EL (cell line): Measurements from ENCODE around the gene BARD1.
A peak's percentile ranks its signal among the peaks of the same experiment; 100 is the strongest.
"Not testable (repeated sequence)": the region's sequence is repeated elsewhere in the genome, so short reads cannot be mapped to it uniquely, and the experiment has no call there.

Experiments
- DNase-seq: peaks from one replicate; pipeline ENCODE4 v3.0.0-alpha.2; 2016

Gene BARD1

DNA sequence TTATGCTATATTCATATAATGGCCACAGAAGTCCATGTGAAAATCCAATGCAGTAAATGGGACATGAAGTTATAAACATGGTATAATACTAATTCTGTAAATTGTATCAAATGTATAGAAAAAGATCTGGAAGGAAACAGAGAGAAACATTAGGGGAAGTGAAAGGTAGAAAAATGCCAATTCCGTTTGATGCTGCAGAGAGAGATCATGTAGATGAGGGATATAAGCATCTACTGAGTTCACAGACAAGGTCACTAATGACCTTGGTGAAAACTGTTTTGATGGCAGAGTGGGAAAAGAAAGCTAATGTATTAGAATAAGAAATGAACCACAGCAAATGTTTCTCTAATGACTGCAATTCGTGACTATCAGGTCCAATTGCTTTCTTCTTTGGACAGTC, 56.0 kb downstream of the BARD1 start:
- DNase-seq = no peak

DNA sequence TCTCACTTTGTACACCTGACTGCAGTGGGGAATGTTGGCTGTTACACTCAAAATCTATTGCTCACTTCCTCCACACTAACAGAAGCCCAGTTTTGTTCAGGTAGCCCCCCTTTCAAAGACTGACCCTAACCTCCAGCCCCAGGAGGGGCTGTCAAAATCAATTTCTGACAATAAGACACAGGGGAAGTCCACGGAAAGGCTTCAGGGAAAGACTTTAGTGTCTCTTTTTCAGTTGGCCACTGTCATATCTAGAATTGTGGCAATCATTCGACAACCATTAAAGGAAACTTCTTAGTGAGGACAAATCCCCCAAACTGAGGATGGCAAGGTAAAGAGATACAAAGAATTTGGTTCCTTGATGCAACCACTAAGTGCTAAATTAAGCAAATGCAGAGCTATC, 59.0 kb downstream of the BARD1 start:
- DNase-seq = no peak

DNA sequence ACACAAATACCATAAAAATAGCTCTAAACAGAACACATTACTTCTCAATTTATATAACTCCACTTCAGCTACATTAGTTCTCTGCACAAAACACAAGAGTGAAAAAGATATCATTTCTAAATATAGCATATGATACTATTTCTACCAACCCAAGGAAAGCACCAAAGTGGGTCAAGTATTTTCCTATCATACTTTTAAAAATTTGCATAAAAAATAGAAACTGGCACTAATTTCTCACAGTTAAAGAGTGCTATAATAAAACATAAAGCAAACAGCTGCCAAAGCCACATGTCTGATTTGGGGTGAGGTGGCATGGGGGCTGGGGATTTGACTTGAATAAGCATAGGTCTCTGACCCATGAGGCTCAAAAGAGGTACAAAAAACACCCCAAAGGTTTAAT, 61.5 kb downstream of the BARD1 start:
- no peak for DNase-seq

DNA sequence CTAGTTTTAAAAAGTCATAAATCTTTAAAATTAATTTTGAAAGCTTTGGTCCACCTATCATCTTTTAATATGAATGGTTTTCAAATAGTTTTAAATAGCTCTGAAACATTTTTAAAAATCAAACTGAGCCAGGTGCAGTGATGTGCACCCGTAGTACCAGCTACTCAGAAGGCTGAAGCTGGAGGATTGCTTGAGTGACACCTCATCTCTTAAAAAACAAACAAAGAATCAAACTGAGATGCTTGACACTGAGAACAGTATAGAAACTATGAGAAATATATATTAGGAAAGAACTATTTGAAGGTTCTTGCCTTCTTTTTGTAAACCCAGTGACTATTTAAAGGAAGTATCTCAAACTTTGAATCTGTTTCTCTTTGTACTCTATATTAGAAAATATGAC, 67.4 kb downstream of the BARD1 start:
- no peak for DNase-seq

DNA sequence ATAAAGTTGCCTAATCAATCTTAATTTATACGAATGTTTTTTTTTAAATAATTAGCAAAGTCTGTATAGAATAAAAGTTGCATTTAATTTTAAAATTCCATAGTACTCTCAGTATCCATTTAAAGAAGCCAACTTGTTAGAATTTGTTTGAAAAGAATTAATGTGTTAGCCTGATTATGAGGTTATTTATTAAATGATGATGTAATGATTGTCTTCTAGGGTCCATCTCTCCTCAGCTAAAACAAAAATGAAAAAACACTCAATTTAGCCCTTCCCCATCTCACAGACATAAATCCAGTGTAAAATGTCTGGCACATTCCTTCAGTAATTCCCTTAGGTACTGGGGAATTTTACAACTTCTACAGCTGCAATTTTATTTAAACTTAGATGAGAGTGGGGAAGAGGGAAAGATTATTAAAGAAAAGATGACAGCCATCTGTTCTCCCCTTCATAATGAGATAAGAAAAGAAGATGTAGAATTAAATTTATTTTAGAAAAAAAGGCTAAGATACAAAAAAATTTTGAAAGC, 68.6 kb downstream of the BARD1 start:
- DNase-seq = no peak

- DNase-seq = no peak
Measured at GRCh38 chr2:214737188-214737587, 72.3 kb downstream of the BARD1 start.

DNA sequence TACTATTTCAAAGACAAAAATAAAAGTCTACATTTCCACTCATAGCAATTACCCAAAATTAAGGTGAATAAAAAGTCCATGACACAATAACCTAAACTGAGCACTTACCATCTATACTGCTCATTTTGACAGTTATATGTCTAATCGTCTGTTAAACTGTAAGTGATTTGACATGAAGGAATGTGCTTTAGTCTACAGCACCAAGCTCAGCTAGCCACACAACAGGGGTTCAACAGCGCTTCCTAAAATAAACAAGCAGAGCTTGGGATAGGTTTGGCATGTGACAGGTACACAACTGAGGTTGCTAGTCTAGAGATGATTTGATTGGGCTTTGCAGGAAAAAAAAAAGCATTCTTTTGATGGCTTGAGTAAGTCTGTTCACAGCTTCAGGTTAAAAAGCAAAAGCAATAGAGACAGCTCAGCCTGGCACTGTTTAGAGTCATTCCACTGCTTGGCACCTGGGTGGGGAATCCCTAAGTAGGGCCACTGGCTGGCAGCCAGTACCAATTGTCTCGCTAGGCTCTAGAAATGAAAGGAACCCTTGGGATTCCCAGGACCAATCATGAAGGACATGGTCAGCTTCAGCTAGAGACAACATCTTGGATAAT, 78.6 kb downstream of the BARD1 start:
- no peak for DNase-seq

DNA sequence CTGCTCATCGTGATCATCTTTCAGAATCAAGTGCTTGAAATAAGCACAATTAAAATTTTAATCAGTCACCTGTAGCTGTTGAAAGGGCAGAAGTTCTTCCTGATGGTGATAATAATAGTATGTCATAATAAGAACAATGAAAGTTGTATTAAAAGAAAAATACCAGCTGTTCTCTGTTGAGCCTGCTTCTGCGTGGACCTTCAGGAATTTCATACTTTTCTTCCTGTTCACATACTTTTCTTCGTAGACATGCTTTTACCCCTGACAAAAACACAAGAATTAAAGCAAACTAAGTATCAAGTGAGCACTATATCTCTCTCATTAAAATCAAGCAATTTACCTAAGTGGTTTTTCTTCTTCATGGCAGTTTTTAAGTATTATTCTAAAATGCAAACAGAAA, 79.2 kb downstream of the BARD1 start:
- no peak for DNase-seq

- no peak for DNase-seq
Measured at GRCh38 chr2:214724741-214725140, 84.7 kb downstream of the BARD1 start.

GRCh38 chr2:214717837-214718236, 91.6 kb downstream of the BARD1 start:
- DNase-seq = not testable (repeated sequence)

GRCh38 chr2:214716811-214717560, 92.5 kb downstream of the BARD1 start:
- DNase-seq = no peak

DNA sequence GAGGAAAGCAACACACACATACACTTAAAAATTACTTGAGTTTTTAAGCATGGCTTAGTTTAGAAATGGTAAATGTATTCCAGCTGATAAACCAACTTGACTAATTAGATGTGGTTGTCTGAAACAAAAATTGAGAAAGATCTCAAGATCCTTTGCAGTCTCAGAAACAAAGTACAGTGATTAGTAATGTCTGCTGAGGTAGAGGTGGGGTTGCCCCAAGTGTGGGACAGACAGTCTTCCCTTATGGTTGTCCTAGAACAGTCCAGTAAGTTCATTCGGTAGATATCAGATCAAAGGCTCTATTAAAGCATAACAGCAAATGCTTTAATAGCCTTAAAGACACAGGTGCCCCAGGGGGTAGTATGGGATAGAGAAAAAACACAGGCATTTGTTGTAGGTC, 94.5 kb downstream of the BARD1 start:
- no peak for DNase-seq

GRCh38 chr2:214713080-214713830, 96.2 kb downstream of the BARD1 start:
- DNase-seq = no peak

- no peak for DNase-seq
Measured at GRCh38 chr2:214710729-214711128, 98.8 kb downstream of the BARD1 start.

GRCh38 chr2:214706986-214707385, 102.5 kb downstream of the BARD1 start:
- DNase-seq = no peak

DNA sequence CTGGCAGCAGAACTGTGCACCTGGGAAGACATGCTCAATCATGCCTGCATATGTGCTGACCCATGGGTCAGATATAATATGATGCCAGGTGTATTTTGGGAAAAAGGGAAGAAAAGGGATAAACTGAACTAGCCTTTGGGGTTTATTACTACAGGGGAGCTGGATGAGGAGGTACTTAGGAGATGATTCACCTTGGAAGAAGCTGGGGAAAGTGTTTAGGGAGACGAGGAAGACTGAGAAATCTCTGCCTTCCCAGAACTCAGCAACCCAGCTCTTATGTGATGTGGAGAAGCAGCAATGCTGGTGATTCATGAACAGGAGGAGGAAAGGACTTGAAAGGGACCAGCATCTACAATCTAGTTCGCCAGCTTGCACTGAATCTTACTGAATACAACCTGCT, 110.2 kb downstream of the BARD1 start:
- peak; percentile 51 for DNase-seq

- no peak for DNase-seq
Measured at GRCh38 chr2:214696681-214697080, 112.8 kb downstream of the BARD1 start.

GRCh38 chr2:214695789-214696188, 113.7 kb downstream of the BARD1 start:
- peak; percentile 19 for DNase-seq

DNA sequence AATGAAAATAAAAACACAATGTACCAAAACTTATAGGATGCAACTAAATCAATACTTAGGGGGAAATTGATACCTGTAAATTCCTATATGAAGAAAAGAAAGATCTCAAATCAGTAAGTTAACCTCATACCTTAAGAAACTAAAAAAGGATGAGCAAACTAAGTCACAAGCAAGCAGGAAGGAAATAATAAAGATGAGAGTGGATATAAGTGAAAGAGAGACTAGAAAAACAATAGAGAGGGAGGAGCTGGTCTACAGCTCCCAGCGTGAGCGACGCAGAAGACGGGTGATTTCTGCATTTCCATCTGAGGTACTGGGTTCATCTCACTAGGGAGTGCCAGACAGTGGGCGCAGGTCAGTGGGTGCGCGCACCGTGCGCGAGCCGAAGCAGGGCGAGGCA, 125.9 kb downstream of the BARD1 start:
- DNase-seq = not testable (repeated sequence)

DNA sequence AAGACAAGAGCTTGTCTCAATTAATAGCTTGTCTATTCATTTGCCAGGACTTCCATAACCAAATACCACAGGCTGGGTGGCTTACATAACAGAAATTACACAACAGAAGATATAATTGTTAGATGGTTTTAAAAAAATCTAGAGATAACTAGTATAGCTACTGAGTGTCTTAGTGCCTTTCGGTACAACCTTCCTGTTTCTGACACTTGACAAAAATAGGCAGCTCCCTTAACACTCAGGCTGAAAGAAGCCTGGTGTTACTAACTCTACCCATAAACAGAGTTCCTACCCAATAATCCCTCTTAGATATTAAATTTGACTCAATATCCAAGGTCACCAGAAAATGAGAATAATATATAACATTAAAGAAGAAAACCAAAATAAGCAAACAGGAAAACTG, 129.7 kb downstream of the BARD1 start:
- DNase-seq = no peak

- DNase-seq = no peak
Measured at GRCh38 chr2:214676421-214677089, 132.9 kb downstream of the BARD1 start.
